OCI-LY7 (cell line): ENCODE measurements around the gene CCL25. TPM values are rescaled to one million over a fixed set of nuclear protein-coding genes. Genes with fewer than 3 reads are reported as not detected.

Experiments used
- BruUV-seq: library from RNA; stranded (reverse); fragments of 400-500 nt; replicated peaks from 2 replicates; lab custom pipeline; 2021; lab: Mats Ljungman, UMichigan
- CTCF ChIA-PET: fragments of 300-600 bp; sonication (Branson Sonifier 250); formaldehyde crosslinking; loops from one replicate; lab custom pipeline; 2022; ENCODE audit warnings: antibody characterized with exemption; ENCODE audit not compliant: unreplicated experiment; lab: Charles Lee
- POLR2A ChIA-PET: fragments of 300-600 bp; sonication (Branson Sonifier 250); formaldehyde crosslinking; loops from one replicate; lab custom pipeline; 2022; ENCODE audit warnings: antibody characterized with exemption; lab: Charles Lee
- DNase-seq: peaks from one replicate; pipeline ENCODE4 v3.0.0-alpha.2; 2015; ENCODE audit warnings: low spot score
- H2AFZ ChIP-seq: fragments of 200-600 bp; sonication (generic), shearing (Covaris generic); 2 replicates; pipeline ENCODE4 v1.6.1; 2014; ENCODE audit warnings: mild to moderate bottlenecking, antibody characterized with exemption, low read length, moderate library complexity
- H3K27ac ChIP-seq: fragments of 200-600 bp; sonication (generic); 2 replicates; pipeline ENCODE4 v1.5.1; 2014; ENCODE audit warnings: mixed run types, low read depth, mild to moderate bottlenecking, moderate library complexity, low read length, inconsistent platforms; ENCODE audit not compliant: poor library complexity, severe bottlenecking
- H3K36me3 ChIP-seq: fragments of 200-600 bp; sonication (generic); 2 replicates; pipeline ENCODE4 v1.6.1; 2014; ENCODE audit warnings: mild to moderate bottlenecking, antibody characterized with exemption, low read length, moderate library complexity, mixed read lengths; ENCODE audit not compliant: insufficient read depth
- H3K4me1 ChIP-seq: fragments of 200-600 bp; sonication (generic); 2 replicates; pipeline ENCODE4 v1.5.1; 2014; ENCODE audit warnings: mild to moderate bottlenecking, low read length; ENCODE audit not compliant: insufficient read depth, poor library complexity, severe bottlenecking
- H3K4me2 ChIP-seq: fragments of 200-600 bp; sonication (generic); 2 replicates; pipeline ENCODE4 v1.6.1; 2014; ENCODE audit warnings: mild to moderate bottlenecking, low read length
- H3K4me3 ChIP-seq: fragments of 200-600 bp; sonication (generic); 2 replicates; pipeline ENCODE4 v1.5.1; 2014; ENCODE audit warnings: mild to moderate bottlenecking, low read depth, low read length; ENCODE audit not compliant: poor library complexity, severe bottlenecking
- H3K79me2 ChIP-seq: fragments of 200-600 bp; sonication (generic); 2 replicates; pipeline ENCODE4 v1.6.1; 2016; ENCODE audit warnings: low read depth, mild to moderate bottlenecking, low read length, moderate library complexity, mixed read lengths; ENCODE audit not compliant: insufficient read depth
- H3K9me2 ChIP-seq: fragments of 200-600 bp; sonication (generic); 2 replicates; pipeline ENCODE4 v1.6.1; 2016; ENCODE audit warnings: mild to moderate bottlenecking, low read length, mixed read lengths; ENCODE audit not compliant: insufficient read depth
- H3K9me3 ChIP-seq: fragments of 200-600 bp; sonication (generic); 2 replicates; pipeline ENCODE4 v1.6.1; 2014; ENCODE audit warnings: mild to moderate bottlenecking, mixed run types, low read length, mixed read lengths
- H4K20me1 ChIP-seq: fragments of 200-600 bp; sonication (generic); 2 replicates; pipeline ENCODE4 v1.6.1; 2014; ENCODE audit warnings: mild to moderate bottlenecking, antibody characterized with exemption, low read length, moderate library complexity, mixed read lengths; ENCODE audit not compliant: insufficient read depth
- EZH2phosphoT487 ChIP-seq: fragments of 200-600 bp; sonication (generic); IDR thresholded peaks from 2 replicates; pipeline ENCODE4 v1.6.1; 2018; ENCODE audit warnings: low read depth, borderline replicate concordance, mild to moderate bottlenecking, mixed run types, antibody characterized with exemption, low read length, moderate library complexity, mixed read lengths
- intact Hi-C: fragments of 100-400 bp; cut with micrococcal nuclease; formaldehyde crosslinking; loops from one replicate; pipeline ENCODE4 v1.10.0; 2022; ENCODE audit not compliant: unreplicated experiment
- total RNA-seq, 2 experiments: library from RNA; depleted of rRNA in 1 of 2; stranded (reverse); fragments of >200 nt in 1 of 2; shearing (Covaris generic) in 1 of 2; gene quantifications; 2 replicates each; pipeline ENCODE4 v1.2.3, GENCODE V29; 2014 to 2022
- TF ChIP-seq, protein P1 (sequence below): fragments of 200-600 bp; sonication (generic); conservative IDR thresholded peaks from 2 replicates; pipeline ENCODE4 v1.5.1; 2014; ENCODE audit warnings: mild to moderate bottlenecking, antibody characterized with exemption, low read length, moderate library complexity, mixed read lengths

Gene CCL25
- total RNA-seq, 2 experiments from 2014 or later = 0.70 to 0.88 TPM

DNA sequence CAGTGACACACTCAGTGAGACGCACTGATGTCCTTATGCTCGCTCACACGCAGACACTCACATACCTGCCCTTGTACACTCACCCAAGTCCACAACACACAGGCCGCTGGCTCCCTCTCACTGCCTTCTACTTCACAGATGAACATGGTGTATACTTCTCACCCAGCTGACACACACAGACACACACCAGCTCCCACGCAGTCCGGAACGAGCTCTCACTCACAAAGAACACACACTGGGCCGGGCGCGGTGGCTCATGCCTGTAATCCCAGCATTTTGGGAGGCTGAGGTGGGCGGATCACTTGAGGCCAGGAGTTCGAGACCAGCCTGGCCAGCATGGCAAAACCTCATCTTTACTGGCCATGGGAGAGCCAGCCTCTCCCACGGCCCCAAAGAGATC lies 31.6 kb downstream of the CCL25 start:
- ChIA-PET POLR2A (no interaction called here), CTCF (interaction anchor here (0.6 kb wide), 1 partner anchor 16 kb away, joined by 7 read pairs; no protein-coding TSS in a partner anchor)
- Histone ChIP-seq H3K4me1 (no peaks in the 10 kb centered on the region), H3K79me2 (no peaks in the 10 kb centered on the region), H3K36me3 (no peaks in the 10 kb centered on the region), H3K9me2 (no peaks in the 10 kb centered on the region), H3K27ac (no peak overlapping the region), H4K20me1 (no peaks in the 10 kb centered on the region), H3K9me3 (no peaks in the 10 kb centered on the region), H3K4me3 (no peak overlapping the region), H3K4me2 (no peak overlapping the region), H2AFZ (no peak overlapping the region)
- intact Hi-C loops = no loop called here
- no peak for DNase-seq
- TF ChIP-seq, protein P1, sequence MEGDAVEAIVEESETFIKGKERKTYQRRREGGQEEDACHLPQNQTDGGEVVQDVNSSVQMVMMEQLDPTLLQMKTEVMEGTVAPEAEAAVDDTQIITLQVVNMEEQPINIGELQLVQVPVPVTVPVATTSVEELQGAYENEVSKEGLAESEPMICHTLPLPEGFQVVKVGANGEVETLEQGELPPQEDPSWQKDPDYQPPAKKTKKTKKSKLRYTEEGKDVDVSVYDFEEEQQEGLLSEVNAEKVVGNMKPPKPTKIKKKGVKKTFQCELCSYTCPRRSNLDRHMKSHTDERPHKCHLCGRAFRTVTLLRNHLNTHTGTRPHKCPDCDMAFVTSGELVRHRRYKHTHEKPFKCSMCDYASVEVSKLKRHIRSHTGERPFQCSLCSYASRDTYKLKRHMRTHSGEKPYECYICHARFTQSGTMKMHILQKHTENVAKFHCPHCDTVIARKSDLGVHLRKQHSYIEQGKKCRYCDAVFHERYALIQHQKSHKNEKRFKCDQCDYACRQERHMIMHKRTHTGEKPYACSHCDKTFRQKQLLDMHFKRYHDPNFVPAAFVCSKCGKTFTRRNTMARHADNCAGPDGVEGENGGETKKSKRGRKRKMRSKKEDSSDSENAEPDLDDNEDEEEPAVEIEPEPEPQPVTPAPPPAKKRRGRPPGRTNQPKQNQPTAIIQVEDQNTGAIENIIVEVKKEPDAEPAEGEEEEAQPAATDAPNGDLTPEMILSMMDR = no peak
- TF ChIP-seq EZH2phosphoT487 = no peak
- BruUV-seq = no TSS peak

DNA sequence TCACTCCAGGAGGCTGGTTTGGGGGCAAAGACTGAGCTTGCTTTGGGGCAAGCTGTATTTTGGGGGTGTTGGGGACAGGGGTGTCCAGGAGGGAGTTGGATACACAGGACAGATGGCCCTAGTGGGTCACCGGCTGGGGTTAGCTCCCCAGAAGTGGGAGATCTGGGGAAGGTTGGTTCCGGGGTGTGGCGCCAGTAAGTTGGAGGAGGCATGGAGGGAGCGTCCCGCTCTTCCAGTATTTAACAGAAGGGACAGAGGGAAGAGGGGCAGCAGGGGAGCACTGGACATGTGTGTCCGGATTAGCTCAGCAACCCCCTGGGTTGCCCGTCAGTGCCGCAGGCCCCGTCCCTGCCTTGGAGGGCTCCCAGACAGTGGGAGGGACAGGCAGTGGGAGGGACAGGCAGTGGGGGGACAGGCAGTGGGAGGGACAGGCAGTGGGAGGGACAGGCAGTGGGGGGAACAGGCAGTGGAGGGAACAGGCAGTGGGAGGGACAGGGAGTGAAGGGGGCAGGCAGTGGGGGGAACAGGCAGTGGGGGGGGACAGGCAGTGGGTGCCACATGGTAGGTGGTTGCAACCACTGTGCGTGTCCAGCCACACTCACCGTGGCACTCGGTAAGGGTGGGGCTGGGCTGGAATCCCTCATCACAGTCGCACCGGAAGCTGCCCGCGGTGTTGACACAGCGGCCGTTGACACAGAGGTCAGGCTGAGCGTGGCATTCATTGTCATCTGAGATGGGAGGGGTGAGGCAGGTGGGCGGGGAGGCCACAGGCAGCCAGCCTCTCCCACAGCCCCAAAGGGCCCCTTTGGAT lies 33.2 kb downstream of the CCL25 start:
- H3K79me2 ChIP-seq = no peaks in the 10 kb centered on the region
- POLR2A ChIA-PET = no interaction called here
- no peaks in the 10 kb centered on the region for H3K9me2 ChIP-seq
- BruUV-seq = no TSS peak
- H3K4me2 ChIP-seq = no peak overlapping the region
- intact Hi-C loops = no loop called here
- no peak overlapping the region for H3K4me3 ChIP-seq
- no peaks in the 10 kb centered on the region for H3K36me3 ChIP-seq
- H3K9me3 ChIP-seq = no peaks in the 10 kb centered on the region
- H2AFZ ChIP-seq = no peak overlapping the region
- no peaks in the 10 kb centered on the region for H4K20me1 ChIP-seq
- DNase-seq = no peak
- H3K27ac ChIP-seq = no peak overlapping the region
- no peaks in the 10 kb centered on the region for H3K4me1 ChIP-seq
- TF ChIP-seq, protein P1 = no peak
- TF ChIP-seq EZH2phosphoT487 = no peak
- CTCF ChIA-PET = interaction anchor here (0.5 to 0.6 kb wide), 2 partner anchors 18 to 1818 kb away, joined by 3 to 4 read pairs; no protein-coding TSS in a partner anchor

DNA sequence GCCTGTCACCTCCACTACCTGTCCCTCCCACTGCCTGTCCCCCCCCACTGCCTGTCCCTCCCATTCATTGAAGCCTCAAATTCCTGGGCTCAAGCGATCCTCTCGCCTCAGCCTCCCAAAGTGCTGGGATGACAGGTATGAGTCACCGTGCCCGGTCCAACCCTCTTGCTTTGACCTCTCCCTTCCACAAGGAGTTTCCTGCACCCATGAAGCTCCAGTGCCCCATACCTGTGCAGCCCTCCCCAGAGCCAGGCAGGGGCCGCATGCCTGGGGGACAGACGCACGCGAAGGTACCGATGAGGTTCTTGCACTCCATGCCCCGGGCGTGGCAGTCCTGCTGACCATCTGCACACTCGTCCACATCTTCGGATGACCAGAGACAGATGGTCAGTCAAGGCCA lies 34.3 kb downstream of the CCL25 start:
- Histone ChIP-seq H3K36me3 (no peaks in the 10 kb centered on the region), H2AFZ (no peak overlapping the region), H3K79me2 (no peaks in the 10 kb centered on the region), H4K20me1 (no peaks in the 10 kb centered on the region), H3K4me3 (no peak overlapping the region), H3K9me2 (no peaks in the 10 kb centered on the region), H3K27ac (no peak overlapping the region), H3K4me2 (no peak overlapping the region), H3K9me3 (no peaks in the 10 kb centered on the region), H3K4me1 (no peaks in the 10 kb centered on the region)
- POLR2A ChIA-PET = no interaction called here
- TF ChIP-seq, protein P1 = no peak
- no peak for TF ChIP-seq EZH2phosphoT487
- intact Hi-C loops = no loop called here
- no peak for DNase-seq
- CTCF ChIA-PET = no interaction called here
- no TSS peak for BruUV-seq
